Measurements from ENCODE around the gene FIGN.

The FIGN gene

GRCh38 chr2:163662141-163662780 is 73.5 kb downstream of the FIGN start:
- Histone ChIP-seq H3K9me3 (no peaks in the 10 kb centered on the region), H3K4me3 (ENCODE audit: low read depth, low read length) (no peak overlapping the region), H3K27me3 (no peaks in the 10 kb centered on the region), H3K4me1 (no peaks in the 10 kb centered on the region), H3K36me3 (no peaks in the 10 kb centered on the region)
- DNase-seq = no peak
- TF ChIP-seq CTCF (IDR thresholded peaks at IDR 0.05; ENCODE audit: low read depth, low read length) = no peak

GRCh38 chr2:163659224-163659623 is 76.6 kb downstream of the FIGN start:
- no peak for DNase-seq

GRCh38 chr2:163658556-163658955 is 77.3 kb downstream of the FIGN start:
- no peaks in the 10 kb centered on the region for H3K27me3 ChIP-seq
- DNase-seq = no peak
- no peaks in the 10 kb centered on the region for H3K36me3 ChIP-seq
- H3K9me3 ChIP-seq = no peaks in the 10 kb centered on the region
- TF ChIP-seq CTCF (IDR thresholded peaks at IDR 0.05; ENCODE audit: low read depth, low read length) = no peak
- H3K4me1 ChIP-seq = no peaks in the 10 kb centered on the region
- no peak overlapping the region for H3K4me3 ChIP-seq (ENCODE audit: low read depth, low read length)

More at GRCh38 chr2:163659224-163659623, 76.6 kb downstream of the FIGN start:
- Histone ChIP-seq H3K4me1 (no peaks in the 10 kb centered on the region), H3K36me3 (no peaks in the 10 kb centered on the region), H3K4me3 (ENCODE audit: low read depth, low read length) (no peak overlapping the region), H3K9me3 (no peaks in the 10 kb centered on the region), H3K27me3 (no peaks in the 10 kb centered on the region)
- TF ChIP-seq CTCF (IDR thresholded peaks at IDR 0.05; ENCODE audit: low read depth, low read length) = no peak

GRCh38 chr2:163657281-163657656 is 78.5 kb downstream of the FIGN start:
- Histone ChIP-seq H3K27me3 (no peaks in the 10 kb centered on the region), H3K4me3 (ENCODE audit: low read depth, low read length) (no peak overlapping the region), H3K4me1 (no peaks in the 10 kb centered on the region), H3K36me3 (no peaks in the 10 kb centered on the region), H3K9me3 (no peaks in the 10 kb centered on the region)
- no peak for TF ChIP-seq CTCF (IDR thresholded peaks at IDR 0.05; ENCODE audit: low read depth, low read length)
- no peak for DNase-seq

- Histone ChIP-seq H3K4me3 (ENCODE audit: low read depth, low read length) (no peak overlapping the region), H3K36me3 (no peaks in the 10 kb centered on the region), H3K9me3 (no peaks in the 10 kb centered on the region), H3K4me1 (no peaks in the 10 kb centered on the region), H3K27me3 (no peaks in the 10 kb centered on the region)
- DNase-seq = no peak
- TF ChIP-seq CTCF (IDR thresholded peaks at IDR 0.05; ENCODE audit: low read depth, low read length) = no peak
Observed at GRCh38 chr2:163656622-163657280, 79.1 kb downstream of the FIGN start.

GRCh38 chr2:163655667-163656066 is 80.1 kb downstream of the FIGN start:
- Histone ChIP-seq H3K4me1 (no peaks in the 10 kb centered on the region), H3K36me3 (no peaks in the 10 kb centered on the region), H3K4me3 (ENCODE audit: low read depth, low read length) (no peak overlapping the region), H3K9me3 (no peaks in the 10 kb centered on the region), H3K27me3 (no peaks in the 10 kb centered on the region)
- TF ChIP-seq CTCF (IDR thresholded peaks at IDR 0.05; ENCODE audit: low read depth, low read length) = no peak
- peak; percentile 11 for DNase-seq
